ENCODE measurements around the gene CCDC177.
A peak's percentile ranks its signal among the peaks of the same experiment; 100 is the strongest.
"Not testable (repeated sequence)": the region's sequence is repeated elsewhere in the genome, so short reads cannot be mapped to it uniquely, and the experiment has no call there.

The CCDC177 gene

DNA sequence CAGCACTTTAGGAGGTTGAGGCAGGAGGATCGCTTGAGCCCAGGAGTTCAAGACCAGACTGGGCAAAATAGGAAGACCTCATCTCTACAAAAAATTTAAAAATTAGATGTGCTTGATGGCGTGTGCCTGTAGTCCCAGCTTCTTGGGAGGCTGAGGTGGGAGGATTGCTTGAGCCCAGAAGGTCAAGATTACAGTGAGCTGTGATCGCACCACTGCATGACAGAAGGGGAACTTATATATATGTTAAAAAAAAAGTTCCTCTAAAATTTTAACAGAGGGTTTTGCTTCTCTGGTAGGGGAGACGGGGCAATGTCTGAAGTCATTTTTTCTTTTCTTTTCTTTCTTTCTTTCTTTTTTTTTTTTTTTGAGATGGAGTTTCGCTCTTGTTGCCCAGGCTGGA, 24.8 kb upstream of the CCDC177 start:
- DNase-seq, result not testable (repeated sequence)

DNA sequence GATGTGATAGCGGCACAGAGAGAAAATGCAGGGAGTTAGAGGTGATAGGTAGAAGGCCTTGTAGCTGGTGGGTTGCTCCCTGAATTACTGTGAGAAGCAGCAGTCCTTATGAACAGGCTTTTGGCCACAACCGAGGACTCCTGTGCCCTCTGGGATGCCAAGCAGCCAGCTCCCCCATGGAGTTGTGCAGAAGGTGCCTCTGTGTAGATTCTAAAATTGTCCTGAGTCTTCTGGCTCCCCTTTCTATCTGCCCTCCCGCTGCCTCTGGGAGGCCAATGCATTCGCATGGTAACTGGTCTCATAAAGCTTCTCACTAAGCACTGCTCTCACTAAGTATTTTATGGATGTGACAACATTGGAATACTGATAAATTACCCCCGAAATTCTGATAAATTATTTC, 20.7 kb upstream of the CCDC177 start:
- no peak for DNase-seq

DNA sequence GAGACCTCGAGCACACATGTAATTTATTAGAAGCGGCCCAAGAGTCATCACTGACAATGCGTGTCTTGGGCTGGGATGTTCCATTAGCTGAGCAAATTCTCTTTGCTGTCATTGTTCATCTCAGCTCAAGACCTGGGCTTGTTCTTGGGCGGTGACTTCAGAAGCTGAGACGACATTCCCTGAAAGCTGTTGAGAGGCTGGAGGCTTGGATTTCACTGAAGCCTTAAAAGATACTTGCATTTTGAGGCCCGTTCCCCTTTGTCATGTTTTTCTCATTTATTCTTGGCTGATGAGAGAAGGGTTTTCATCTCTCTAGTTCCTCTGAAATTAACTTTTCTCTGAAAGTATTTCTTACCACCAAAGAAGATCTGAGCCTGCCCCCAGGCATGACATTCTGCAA, 20.2 kb upstream of the CCDC177 start:
- DNase-seq, result no peak

DNA sequence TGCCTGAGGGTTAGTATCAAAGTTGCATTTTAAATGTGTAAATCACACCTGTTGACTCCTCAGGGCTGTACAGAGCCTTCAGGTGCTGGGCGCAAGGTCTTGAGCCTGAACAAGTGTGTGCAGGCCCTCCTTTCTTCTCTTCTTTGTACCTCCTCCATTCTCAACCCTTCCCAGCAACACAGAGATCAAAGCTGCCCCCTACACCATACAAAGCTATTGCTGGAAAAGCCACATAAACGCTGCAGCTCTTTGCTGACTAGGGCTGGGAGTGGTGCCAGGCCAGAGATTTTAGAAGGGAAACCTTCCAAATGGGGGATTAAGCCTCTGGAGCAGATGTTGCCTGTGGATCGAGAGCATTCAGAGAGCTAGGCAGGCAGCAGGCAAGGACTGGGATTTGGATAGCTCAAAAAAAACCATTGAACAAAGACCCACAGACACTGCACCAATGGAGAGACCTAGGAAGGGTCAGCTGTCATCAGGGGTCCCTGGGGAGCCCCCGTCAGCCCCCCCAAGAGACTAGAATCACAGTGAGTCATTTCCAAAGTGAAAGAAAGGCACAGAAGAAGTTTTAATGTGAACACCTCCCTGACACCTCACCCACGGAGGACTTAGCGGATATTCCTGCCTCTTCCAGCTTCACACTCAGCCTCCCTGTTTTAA, 18.5 kb upstream of the CCDC177 start:
- DNase-seq, result no peak

DNA sequence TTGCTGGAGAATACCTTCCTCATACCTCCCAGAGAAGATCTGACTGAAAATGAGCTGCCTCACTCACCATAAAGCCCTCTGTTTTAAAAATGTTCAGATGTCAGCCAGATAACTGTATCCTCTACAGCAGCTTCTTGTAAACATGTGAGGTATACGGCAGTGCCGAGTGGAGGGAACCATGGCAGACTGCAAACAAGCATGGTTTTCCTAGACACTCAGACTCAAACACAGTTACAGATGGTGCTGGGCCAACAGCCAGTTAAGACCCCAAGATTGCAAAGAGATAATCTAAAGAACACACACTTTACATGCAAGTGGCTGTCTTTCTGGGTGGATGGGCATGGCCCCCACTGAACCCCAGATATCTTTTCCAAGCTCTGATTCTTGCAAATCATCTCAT, 16.6 kb upstream of the CCDC177 start:
- DNase-seq, result no peak

DNA sequence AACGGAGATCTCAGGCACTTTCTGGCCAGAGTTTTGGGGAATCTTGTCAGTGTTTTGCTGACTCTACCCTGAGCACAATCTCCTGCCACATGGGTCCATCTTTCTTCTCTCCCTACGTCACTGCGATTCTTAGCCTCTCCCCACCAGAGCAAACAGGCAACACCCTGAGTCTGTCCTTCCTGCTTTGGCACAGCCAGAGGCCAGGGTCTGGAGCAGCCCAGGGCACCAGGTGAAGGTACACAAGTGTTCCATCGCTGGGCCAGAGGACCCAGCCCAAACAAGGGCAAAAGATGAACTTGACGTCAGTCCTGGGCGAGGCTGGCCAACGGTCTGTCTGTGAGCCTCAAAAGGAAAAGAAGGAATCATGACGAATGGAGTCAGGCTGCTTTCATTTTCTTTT, 12.7 kb upstream of the CCDC177 start:
- DNase-seq, result no peak

DNA sequence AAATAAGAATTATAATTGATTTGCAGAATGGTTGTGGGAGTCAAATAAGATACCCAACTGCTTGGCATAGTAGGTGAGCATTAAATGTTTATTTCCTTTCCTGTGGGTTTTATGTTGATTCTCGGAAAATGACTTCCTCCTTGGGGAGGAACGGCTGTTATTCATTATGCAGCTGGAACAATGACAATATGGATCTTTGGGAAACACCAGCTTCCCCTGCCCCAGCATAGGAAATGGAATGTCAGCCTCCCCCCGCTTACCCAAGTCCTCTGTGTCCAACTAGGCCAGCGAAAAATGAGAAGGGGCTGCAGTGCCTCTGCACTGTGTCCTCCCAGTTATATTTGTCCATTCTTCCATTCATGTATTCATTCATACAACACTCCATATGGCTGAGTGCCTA, 11.7 kb upstream of the CCDC177 start:
- no peak for DNase-seq

DNA sequence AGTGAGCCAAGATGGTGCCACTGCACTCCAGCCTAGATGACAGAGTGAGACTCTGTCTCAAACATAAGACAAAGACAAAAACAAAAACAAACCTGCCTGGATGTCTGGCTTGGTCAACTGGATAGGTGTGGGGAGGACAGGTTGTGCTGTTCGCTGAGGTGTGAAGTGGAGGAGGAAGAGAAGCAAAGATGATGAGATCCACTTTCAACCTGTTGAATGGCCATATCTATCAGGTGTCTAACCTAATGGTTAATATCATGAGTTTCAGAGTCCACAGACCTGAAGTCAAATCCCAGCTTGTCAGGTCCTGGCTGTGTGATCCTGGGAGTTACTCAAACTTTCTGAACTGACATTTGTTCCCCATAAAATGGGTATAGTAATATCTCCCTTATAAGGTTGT, 9.7 kb upstream of the CCDC177 start:
- no peak for DNase-seq

DNA sequence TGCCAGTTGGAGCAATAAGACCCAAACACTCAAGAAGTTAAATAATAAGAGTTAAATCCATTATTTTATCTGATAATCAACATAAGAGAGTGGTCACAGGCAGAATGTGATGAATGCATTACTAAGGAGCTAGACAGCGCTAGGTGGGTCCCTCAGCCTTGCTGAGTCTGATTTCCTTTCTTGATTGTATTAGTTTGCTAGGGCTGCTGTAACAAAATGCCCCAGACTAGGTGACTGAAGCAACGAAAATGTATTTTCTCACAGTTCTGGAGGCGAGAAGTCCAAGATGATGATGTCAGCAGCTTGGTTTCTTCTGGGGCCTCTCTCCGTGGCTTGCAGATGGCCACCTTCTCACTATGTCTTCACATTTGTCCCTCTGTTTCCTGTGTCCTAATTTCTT, 8.2 kb upstream of the CCDC177 start:
- DNase-seq, result no peak

DNA sequence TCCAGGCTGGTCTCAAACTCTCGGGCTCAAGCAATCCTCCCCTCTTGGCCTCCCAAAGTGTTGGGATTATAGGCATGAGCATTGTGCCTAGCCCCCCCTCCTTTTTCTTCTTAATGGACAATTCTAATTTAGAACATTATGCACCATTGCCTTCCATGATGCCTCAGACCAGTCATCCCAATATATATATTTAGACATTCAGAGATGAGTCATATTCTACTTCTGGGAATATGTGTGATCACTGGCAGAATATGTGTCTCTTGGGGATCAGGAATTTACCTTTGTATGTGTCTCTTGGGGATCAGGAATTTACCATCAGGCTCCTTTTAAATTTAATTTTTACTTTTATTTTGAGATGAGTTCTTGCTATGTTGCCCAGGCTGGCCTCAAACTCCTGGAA, 7.5 kb upstream of the CCDC177 start:
- no peak for DNase-seq

DNA sequence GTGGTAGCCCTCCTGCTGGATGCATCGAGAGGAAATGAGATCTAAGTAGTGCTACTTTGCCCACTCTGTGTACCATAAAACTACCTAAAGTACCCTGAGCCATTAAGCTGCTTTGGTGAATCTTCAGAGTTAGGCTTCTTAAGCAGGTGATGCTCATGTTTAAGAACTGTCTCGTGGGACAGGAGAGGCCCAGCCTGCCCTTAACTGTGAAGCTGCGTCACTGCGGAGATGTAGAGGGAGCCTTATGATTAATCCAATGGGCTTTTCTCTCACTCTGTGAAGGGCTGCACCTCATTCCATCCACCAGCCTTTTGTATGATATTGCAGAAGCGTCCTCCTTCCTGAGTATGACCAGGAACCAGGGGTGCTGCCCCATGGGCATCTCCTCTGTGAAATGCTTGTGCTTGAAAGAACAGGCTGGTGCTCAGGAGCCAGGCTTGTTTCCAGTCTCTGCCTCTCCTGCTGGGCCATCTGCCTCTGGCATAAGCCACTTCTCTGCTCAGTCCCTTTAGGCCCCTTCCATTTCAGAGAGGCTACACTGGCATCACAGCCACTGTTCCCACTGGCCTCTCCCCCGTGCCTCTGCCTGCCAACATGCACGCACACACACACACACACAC, 6.8 kb upstream of the CCDC177 start:
- DNase-seq, result no peak

DNA sequence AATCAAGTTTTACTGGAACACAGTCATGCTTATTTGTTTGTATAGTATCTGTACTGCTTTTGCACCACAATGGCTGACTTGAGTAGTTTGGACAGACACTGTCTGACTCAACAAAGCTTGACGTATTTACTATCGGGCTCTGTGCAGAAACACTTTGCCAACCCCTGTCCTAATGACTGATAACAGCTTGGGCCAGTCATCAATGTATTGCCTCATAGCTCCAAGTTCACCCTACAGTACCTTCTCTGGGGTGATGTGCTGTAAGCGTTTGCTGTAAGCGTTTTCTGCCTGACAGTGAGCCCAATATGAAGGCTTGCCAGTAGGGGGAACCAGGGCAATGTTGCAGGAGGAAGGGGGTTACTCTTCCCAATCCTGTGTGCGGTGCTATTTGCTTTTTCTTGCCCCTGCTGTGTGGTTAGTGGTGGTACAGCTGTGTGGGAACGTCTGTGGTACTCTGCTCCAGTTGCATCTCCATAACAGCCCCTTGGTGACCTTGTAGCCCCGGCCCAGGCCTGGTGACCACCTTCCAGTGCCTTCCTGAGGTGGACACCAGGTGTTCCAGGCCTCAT, 5.4 kb upstream of the CCDC177 start:
- DNase-seq, result no peak

DNA sequence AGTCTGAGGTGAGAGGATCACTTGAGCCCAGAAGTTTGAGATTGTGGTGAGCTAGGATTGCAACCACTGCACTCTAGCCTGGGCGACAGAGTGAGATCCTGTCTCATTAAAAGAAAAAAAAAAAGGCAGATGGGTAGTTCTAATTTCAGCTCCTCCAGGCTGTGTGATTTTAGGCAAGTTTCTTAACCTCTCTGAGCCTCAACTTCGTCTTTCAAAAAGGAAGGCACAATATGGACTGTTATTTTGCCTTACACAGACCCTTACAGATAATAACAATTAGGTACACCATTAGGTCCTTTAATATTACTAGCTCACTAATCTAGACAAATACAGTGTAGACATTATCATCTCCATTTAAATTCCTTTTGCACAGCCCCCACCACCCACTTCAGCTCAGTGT, 4.8 kb upstream of the CCDC177 start:
- DNase-seq, result no peak

DNA sequence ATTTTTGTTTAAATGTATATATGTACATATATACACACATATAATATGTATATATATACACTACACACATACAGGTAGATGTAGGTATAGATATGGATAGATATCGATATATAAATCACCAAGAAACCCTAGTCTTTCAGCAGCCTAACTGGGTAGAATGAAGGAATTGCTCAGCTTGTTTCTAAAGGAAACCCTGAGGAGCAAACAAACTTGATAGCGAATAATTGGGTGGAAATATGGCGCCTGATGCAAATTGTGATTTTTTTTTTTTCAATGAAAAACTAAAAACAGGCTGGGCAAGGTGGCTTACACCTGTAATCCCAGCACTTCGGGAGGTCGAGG, 254 bp upstream of the CCDC177 start:
- no peak for DNase-seq

DNA sequence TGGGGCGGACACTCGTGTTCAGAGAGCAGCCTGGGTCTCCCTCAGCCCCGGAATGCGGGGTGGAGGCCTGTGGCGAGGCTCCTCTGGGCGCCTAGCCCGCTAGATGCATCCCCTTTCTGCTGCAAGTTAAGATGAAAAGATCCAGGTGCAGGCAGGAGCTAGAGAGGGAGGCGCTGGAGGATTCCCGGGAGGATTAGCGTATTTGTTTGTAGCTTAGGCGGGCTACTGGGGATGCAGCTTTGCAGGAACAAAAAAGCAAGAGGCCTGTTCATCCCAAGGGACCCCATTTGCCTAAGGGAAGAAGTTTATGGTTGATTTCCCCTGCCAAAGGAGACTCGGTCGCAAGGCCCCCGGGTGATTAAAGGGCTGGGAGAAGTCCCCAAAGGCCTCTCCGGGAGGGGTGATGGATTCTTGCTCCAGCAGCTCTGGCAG, 824 bp downstream of the CCDC177 start:
- no peak for DNase-seq

DNA sequence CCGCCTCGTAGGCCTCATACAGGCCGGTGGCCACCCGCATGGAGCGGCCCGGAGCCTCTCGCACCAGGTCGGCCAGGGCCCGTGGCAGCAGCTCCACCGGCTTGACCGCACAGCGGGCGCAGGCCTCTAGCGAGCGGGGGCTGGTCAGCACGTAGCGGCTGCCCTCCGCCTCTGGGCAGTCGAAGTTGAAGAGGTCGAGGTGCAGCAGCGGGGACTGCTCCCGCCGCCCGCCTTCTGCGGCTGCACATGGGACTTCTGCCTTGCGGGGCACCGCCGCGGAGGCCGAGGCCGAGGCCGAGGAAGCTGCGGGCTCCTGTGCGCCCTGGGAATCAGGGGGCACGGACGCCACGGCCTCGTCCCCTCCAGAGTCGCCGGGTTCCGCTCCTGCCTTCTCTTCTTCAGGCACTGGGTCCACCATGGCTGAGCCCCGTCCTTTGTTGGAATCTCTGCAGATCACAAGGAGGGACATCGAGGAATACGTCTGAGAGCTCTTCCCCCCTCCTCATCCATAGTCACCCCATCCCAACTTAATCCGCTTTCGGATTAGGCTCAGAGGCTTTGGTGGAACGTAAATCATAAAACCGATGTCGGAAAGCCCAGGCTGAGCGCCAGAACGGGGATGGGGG, 1.4 kb downstream of the CCDC177 start:
- no peak for DNase-seq

DNA sequence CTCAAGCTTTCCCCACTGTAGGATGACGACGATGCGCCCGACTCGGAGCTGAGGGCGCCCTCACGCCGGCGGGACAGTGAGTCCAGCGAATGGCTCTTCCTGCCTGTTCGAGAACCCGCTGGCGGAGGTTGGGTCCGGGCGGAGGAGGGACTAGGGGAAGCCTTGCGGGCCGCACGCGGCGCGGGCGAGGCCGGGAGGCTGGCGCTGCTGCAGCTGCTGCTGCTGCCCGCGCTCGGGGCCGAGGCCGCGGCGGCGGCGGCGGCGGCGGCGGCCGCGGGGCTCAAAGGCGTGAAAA, 1.9 kb downstream of the CCDC177 start:
- DNase-seq, result no peak

DNA sequence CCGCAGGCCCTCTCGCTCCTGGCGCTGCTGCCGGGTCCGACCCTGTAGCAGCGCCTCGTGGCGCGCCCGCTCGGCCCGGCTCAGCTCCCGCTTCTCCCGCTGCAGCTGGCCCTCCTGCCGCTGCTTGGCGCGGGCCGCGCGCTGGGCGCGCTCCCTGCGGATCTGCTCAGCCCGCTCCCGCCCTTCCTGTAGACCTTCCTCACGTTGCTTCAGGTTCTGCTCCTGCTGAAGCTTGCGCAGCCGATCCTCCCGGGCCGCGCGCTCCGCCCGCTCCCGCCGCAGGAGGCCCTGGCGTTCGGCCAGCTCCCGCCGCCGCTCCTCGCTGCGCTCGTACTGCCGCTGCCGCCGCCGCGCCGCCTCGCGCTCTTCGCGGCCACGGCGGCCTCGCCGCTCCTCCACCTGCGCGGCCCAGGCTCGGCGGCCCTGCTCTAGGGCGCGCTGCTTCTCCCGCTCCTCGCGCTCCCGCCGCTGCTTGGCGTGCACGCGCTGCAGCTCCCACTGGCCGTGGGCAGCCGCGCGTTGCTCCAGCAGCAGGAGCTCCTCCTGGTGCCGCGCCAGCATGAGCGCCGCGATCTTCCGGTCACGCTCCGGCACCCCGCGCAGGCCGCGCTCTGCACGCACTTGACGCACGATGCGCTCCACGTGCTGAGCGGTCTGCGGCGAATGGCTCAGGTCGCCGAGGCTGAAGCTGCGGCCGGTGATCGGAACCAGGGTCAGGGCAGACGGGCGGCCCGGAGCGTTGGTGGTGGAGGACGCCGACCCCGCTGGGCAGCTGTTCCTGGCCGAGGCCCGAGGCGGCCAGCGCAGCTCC, 2.4 kb downstream of the CCDC177 start:
- peak; percentile 80 for DNase-seq

DNA sequence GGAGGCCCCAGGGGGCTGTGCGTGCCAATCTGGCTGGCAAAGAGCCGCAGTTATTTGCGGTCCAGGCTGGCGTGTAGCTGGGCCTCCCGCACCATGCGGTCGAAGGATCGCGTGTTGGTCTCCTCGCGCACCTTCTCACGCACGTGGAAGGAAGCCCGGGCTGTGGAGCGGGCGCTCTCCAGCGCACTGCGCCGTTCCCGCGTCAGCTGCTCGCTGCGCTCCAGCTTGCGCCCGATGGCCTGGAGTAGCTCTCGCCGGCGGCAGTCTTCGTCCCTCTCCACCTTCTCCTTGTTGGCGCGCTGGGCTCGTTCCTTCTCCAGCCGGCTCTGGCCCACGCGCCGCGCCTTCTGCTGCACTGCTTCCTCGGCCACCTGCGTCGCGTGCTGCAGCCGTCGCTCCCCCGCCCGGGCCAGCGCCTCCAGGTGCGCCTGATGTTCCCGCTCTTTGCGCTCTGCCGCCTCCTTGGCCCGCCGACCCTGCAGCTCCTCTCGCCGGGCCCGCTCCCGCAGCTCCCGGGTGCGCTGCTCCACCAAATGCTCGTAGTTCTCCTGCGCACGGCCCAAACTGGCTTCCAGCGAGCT, 3.1 kb downstream of the CCDC177 start:
- DNase-seq, result no peak

DNA sequence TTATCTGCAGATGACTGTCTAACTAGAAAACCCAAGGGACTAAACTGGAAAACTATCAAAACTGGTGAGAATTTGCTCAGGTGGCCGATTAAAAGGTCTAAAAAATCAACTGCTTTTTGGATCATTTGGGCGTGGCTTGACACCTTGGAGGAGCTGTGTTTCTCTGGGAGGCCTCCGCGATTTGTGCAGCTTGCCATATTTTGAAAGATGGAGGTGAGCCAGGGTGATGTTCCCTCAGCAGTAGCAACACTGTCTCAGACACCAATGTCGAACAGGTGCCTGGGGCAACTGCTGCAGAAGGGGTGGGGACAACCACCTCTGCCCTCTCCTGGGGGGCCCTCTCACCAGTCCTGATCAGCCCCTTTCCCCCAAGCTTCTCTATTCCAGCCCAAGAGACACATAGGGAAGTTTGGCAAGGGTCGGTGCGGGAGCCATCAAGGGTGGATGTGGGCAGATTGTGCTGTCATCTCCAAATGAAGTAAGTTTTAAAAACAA, 3.8 kb downstream of the CCDC177 start:
- no peak for DNase-seq

DNA sequence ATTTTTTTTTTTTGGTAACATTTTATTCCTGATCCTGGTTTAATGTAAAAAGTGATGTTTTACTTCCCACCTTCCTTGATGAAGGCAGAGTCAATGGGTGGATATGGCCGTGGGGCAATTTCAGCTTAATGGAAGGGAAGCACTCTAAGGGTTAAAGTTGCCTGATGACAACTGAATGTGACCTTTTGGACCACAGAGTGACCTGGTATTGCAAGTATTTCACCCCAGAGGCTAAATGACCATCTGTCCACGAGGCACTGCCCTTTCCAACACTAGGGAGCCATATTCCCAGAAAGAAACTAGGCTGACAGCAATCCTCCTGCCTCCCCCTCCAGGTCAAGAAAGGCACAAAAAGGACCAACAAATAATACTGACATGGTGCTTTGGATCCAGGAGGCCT, 4.8 kb downstream of the CCDC177 start:
- no peak for DNase-seq

DNA sequence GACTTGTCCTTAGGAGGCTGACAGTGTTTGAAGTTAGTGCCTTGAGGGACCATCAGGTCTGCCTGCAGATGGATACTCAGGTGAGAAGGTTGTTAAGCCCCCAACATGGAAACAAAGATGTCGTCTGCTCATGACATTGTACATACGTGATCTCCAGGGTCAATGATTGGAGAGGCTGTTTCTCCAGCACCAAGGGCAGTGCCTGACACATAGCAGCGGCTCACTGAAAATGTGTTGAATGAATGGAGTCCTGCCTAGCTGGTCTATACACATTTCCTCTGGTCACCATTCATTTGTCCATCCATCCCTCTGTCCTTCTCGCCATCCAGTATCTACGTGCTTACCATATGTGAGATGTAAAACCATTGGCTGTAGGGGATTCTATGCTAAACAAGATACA, 7.1 kb downstream of the CCDC177 start:
- DNase-seq, result no peak

DNA sequence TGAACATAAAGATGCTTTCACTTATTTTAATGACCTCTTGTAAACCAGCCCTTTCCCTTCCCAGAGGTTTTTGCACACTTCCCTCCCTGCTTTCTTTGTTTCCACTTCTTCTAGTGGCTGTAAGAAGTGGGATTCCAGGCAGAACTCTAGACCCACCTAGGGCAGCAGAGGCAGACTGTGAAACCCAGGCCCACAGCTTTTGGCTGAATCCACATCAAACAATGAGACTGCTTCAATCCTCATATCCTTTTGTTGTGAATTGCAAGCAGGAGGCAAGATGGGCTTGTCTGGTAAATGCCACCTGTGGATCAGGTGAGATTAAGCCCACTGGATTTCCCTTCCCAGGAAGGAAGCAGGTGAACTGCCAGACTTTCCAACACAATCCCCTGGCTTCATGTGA, 12.8 kb downstream of the CCDC177 start:
- no peak for DNase-seq
